ENCODE data around the gene ASB5.
"Not testable (repeated sequence)": the region's sequence is repeated elsewhere in the genome, so short reads cannot be mapped to it uniquely, and the experiment has no call there.

Gene ASB5

DNA sequence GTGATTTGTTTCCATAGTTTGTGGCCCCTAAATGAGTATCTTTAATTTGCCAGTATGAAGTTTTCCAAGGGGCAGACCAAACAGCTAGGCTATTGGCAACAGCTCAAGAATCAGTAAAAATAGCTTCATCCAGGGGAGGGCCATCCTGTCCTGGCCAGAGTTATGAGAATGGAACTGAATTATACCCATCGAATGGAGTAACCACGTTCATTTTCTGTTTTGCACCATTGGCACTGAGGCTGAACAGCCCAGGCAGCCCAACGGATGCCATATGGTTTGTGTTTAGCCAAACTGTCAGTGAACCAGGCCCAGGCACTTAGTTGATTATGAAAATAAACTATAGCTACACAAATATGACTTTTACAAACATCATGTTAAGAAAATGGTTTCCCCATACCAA lies 17.7 kb upstream of the ASB5 start:
- H3K4me3 ChIP-seq (replicated peaks; ENCODE audit: low read depth, low read length), result no peak overlapping the region
- DNase-seq (ENCODE audit: low read depth), result no peak
- no peak for TF ChIP-seq CTCF (IDR thresholded peaks at IDR 0.05; ENCODE audit: low read length, missing control alignments)

- DNase-seq (ENCODE audit: low read depth); H3K4me3 ChIP-seq (replicated peaks; ENCODE audit: low read depth, low read length): not testable (repeated sequence)
Observed at GRCh38 chr4:176279560-176279959, 10.5 kb upstream of the ASB5 start.

DNA sequence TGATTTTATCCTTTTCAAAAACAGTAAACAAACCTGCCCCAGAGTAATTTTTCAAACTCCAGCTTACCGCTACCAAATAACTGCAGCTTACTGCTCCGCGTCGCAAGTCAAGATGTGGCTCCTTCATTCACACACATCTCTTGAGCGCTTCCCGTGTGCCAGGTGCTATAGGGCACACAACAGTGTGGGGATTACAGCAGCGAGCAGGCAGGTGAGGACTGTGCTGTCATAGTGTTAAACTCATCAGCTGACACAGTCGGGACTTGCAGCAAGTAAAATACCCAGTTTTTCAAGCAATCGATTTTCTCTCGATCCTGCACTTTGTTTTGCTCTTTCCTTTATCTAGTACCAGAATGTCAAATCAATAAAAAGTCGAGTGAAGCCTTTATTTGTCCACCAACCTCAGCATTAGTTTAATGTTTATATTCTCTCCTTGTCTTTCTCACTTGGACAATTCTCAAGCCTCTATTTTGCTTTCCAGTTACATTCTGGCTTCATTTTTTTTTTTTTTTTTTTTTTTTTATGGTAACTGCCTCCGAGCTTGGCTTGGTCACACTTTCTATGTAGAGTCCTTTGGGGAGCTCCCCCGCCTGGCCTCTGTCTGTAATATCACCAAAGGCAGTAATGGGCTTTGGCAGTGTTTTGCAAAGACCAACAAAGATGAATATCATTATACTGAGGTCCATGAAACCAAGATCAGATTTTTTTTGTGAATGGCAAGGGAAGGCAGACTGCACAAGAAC lies 8.3 kb upstream of the ASB5 start:
- H3K4me3 ChIP-seq (replicated peaks; ENCODE audit: low read depth, low read length), result no peak overlapping the region
- peak; percentile 73 for DNase-seq (ENCODE audit: low read depth)

GRCh38 chr4:176276710-176277109 lies 7.7 kb upstream of the ASB5 start:
- TF ChIP-seq CTCF (IDR thresholded peaks at IDR 0.05; ENCODE audit: low read length, missing control alignments), result no peak
- no peak overlapping the region for H3K4me3 ChIP-seq (replicated peaks; ENCODE audit: low read depth, low read length)
- no peak for DNase-seq (ENCODE audit: low read depth)

More for the DNA sequence above, 8.3 kb upstream of the ASB5 start:
- peak; percentile 61 for TF ChIP-seq CTCF (IDR thresholded peaks at IDR 0.05; ENCODE audit: low read length, missing control alignments)

- DNase-seq (ENCODE audit: low read depth), result no peak
- H3K4me3 ChIP-seq (replicated peaks; ENCODE audit: low read depth, low read length), result no peak overlapping the region
Observed at GRCh38 chr4:176274441-176274840, 5.4 kb upstream of the ASB5 start.

DNA sequence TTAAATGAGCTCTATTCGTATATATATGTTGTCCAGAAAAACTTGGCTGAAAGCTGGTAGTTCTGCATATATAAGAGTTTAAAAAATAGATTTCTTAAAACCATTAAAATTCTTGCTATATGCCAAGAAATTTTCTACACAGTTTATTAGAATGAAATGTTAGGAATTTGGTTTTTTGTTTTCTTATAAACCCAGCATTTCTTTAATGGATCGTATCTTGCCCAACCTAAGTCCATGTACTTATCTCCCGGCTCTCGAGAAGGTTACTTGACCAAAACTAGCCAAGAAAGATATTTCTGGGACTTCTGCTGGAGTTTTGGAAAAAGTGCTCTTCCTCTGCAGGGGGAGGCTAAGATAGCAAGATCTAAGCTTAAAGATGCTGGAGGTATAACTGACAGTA lies 4.7 kb upstream of the ASB5 start:
- no peak for DNase-seq (ENCODE audit: low read depth)
- H3K4me3 ChIP-seq (replicated peaks; ENCODE audit: low read depth, low read length), result no peak overlapping the region
- TF ChIP-seq CTCF (IDR thresholded peaks at IDR 0.05; ENCODE audit: low read length, missing control alignments), result no peak

More at GRCh38 chr4:176274441-176274840, 5.4 kb upstream of the ASB5 start:
- no peak for TF ChIP-seq CTCF (IDR thresholded peaks at IDR 0.05; ENCODE audit: low read length, missing control alignments)

GRCh38 chr4:176272799-176273198 lies 3.8 kb upstream of the ASB5 start:
- TF ChIP-seq CTCF (IDR thresholded peaks at IDR 0.05; ENCODE audit: low read length, missing control alignments), result no peak
- no peak for DNase-seq (ENCODE audit: low read depth)
- H3K4me3 ChIP-seq (replicated peaks; ENCODE audit: low read depth, low read length), result no peak overlapping the region

Measured in fibroblast of pulmonary artery (primary cell).